ENCODE measurements around the gene LRP11. TPM values are rescaled to one million over a fixed set of nuclear protein-coding genes. Genes with fewer than 3 reads are reported as not detected.

Gene LRP11
- total RNA-seq, 1 donor from 2014 or later: 54.5 TPM

DNA sequence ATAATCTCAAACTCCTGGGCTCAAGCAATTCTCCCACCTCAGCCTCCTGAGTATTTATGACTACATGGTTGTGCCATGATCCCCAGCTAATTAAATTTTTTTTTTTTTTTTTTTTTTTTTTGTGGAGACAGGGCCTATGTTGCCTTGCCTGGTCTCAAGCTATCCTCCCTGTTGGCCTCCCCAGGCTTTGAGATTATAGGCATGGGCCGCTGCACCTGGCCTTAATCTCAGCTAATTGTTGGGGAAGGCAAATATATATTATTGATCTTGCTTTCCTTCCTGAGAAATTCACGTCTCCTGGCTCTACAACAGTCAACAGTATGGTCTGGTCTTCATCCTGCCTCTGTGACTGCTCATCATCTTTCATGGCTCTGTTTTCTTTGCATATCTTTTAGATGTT is 94.5 kb downstream of the LRP11 start:
- no peak overlapping the region for H3K4me3 ChIP-seq (ENCODE audit: low read depth, low read length)
- TF ChIP-seq, protein P1, sequence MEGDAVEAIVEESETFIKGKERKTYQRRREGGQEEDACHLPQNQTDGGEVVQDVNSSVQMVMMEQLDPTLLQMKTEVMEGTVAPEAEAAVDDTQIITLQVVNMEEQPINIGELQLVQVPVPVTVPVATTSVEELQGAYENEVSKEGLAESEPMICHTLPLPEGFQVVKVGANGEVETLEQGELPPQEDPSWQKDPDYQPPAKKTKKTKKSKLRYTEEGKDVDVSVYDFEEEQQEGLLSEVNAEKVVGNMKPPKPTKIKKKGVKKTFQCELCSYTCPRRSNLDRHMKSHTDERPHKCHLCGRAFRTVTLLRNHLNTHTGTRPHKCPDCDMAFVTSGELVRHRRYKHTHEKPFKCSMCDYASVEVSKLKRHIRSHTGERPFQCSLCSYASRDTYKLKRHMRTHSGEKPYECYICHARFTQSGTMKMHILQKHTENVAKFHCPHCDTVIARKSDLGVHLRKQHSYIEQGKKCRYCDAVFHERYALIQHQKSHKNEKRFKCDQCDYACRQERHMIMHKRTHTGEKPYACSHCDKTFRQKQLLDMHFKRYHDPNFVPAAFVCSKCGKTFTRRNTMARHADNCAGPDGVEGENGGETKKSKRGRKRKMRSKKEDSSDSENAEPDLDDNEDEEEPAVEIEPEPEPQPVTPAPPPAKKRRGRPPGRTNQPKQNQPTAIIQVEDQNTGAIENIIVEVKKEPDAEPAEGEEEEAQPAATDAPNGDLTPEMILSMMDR (conservative IDR thresholded peaks at IDR 0.05; ENCODE audit: low read depth, low read length): no peak
- no peak for DNase-seq (ENCODE audit: low read depth)

Other genes starting within 250 kb of the LRP11 start
- 16.3 and 17.7 TPM in 2 replicates for gene KATNA1, start 215.6 kb downstream of the LRP11 start, total RNA-seq
- gene LATS1, start 146.3 kb downstream of the LRP11 start, total RNA-seq: 10.1 and 11.4 TPM in 2 replicates
- 29.8 and 31.5 TPM in 2 replicates for gene NUP43, start 117.8 kb downstream of the LRP11 start, total RNA-seq
- 110 and 162 TPM in 2 replicates for gene PCMT1, start 114.6 kb downstream of the LRP11 start, total RNA-seq
- gene RAET1E, start 33.8 kb upstream of the LRP11 start, total RNA-seq: not detected in 2 replicates
- gene RAET1G, start 58.8 kb upstream of the LRP11 start, total RNA-seq: 0.43 TPM in 1 of 2 replicates, not detected in the other
- gene ULBP2, start 77.7 kb upstream of the LRP11 start, total RNA-seq: 5.3 and 16.0 TPM in 2 replicates
- 0.23 and 0.94 TPM in 2 replicates for gene ULBP1, start 99.6 kb upstream of the LRP11 start, total RNA-seq
- gene RAET1L, start 161.2 kb upstream of the LRP11 start, total RNA-seq: 1.5 and 3.1 TPM in 2 replicates
- gene ULBP3, start 204.8 kb upstream of the LRP11 start, total RNA-seq: 8.2 and 16.6 TPM in 2 replicates